Epithelial cell of esophagus (primary cell): ENCODE results near the gene VTI1A.

Source experiments
- DNase-seq: peaks from one replicate; pipeline ENCODE4 v3.0.0; 2010; ENCODE audit warnings: low read depth
- H3K4me3 ChIP-seq: 2 replicates; pipeline ENCODE4 v1.5.1; 2011; ENCODE audit warnings: mild to moderate bottlenecking, low read length, control low read depth
- CTCF ChIP-seq: IDR thresholded peaks from 2 replicates; pipeline ENCODE4 v1.5.1; 2011; ENCODE audit warnings: low read depth, mild to moderate bottlenecking, low read length, control low read depth, inconsistent platforms; ENCODE audit not compliant: insufficient read depth; ENCODE audit errors: missing control alignments

The VTI1A gene

GRCh38 chr10:112773783-112774182, 326.8 kb downstream of the VTI1A start:
- no peak for DNase-seq
- no peak for TF ChIP-seq CTCF
- no peak overlapping the region for H3K4me3 ChIP-seq

- no peak overlapping the region for H3K4me3 ChIP-seq
Observed at GRCh38 chr10:112774210-112774609, 327.2 kb downstream of the VTI1A start.

GRCh38 chr10:112774798-112775197, 327.8 kb downstream of the VTI1A start:
- TF ChIP-seq CTCF: no peak
- no peak overlapping the region for H3K4me3 ChIP-seq
- DNase-seq: no peak

More at GRCh38 chr10:112774210-112774609, 327.2 kb downstream of the VTI1A start:
- no peak for DNase-seq
- no peak for TF ChIP-seq CTCF

GRCh38 chr10:112775381-112775780, 328.4 kb downstream of the VTI1A start:
- H3K4me3 ChIP-seq: no peak overlapping the region
- DNase-seq: no peak
- TF ChIP-seq CTCF: no peak

- TF ChIP-seq CTCF: no peak
- DNase-seq: no peak
Observed at GRCh38 chr10:112775892-112776674, 329.1 kb downstream of the VTI1A start.

GRCh38 chr10:112778579-112778978, 331.6 kb downstream of the VTI1A start:
- no peak for TF ChIP-seq CTCF
- H3K4me3 ChIP-seq: no peak overlapping the region
- DNase-seq: no peak

More at GRCh38 chr10:112775892-112776674, 329.1 kb downstream of the VTI1A start:
- H3K4me3 ChIP-seq: no peak overlapping the region
